HepG2 (cell line): Measurements from ENCODE around the gene ARHGAP30. TPM values are rescaled to one million over a fixed set of nuclear protein-coding genes. Genes with fewer than 3 reads are reported as not detected.

Source experiments
- ATAC-seq: fragments of 200-7000 bp; cut with Tn5 transposase; 3 replicates; pipeline ENCODE4 v1.9.1; 2020; ENCODE audit warnings: mild to moderate bottlenecking, moderate library complexity
- BruUV-seq: library from RNA; stranded (reverse); fragments of 400-500 nt; replicated peaks from 2 replicates; lab custom pipeline; 2021; lab: Mats Ljungman, UMichigan
- CTCF ChIA-PET: fragments of 300-600 bp; formaldehyde crosslinking; extraction: SDS; loops from one replicate; lab custom pipeline; 2021; ENCODE audit warnings: low total read pairs, inconsistent platforms, low intra/inter-chr PET ratio; lab: Yijun Ruan, JAX
- POLR2A ChIA-PET: fragments of 350-600 bp; sonication (Branson Sonifier 250); formaldehyde crosslinking; loops from one replicate; lab custom pipeline; 2020; ENCODE audit warnings: antibody characterized with exemption, inconsistent platforms; lab: Yijun Ruan, JAX
- DNase-seq: peaks from one replicate; pipeline ENCODE4 v3.0.0-alpha.2; 2015; ENCODE audit warnings: low spot score
- FAIRE-seq: peaks from 3 replicates; lab custom pipeline; 2011; peaks lifted over from hg19 to GRCh38; lab: Jason Lieb, UNC
- H2AFZ ChIP-seq: one replicate; pipeline ENCODE4 v1.6.1; 2011; ENCODE audit warnings: low read length, inconsistent platforms
- H3K27ac ChIP-seq: fragments of 300-600 bp; 3 replicates; pipeline ENCODE4 v1.8.0; 2011; ENCODE audit warnings: mixed run types, mild to moderate bottlenecking, mixed read lengths, low read length, inconsistent platforms; ENCODE audit not compliant: insufficient read depth; ENCODE audit errors: extremely low read length
- H3K27me3 ChIP-seq, 2 experiments: fragments of 200-600 bp in 1 of 2; 2 replicates in 1 of 2; 3 replicates in 1 of 2; pipeline versions ENCODE4 v1.6.0 to v1.8.0; 2011; ENCODE audit warnings: low read length in 2 of 2, mild to moderate bottlenecking in 2 of 2, moderate library complexity in 2 of 2, inconsistent platforms in 1 of 2; ENCODE audit not compliant: insufficient read depth in 2 of 2, control insufficient read depth in 1 of 2
- H3K36me3 ChIP-seq, 2 experiments: fragments of 200-600 bp in 1 of 2; replicated peaks in 1 of 2; 2 replicates in 1 of 2; 3 replicates in 1 of 2; pipeline versions ENCODE4 v1.5.1 to v1.8.0; 2011; ENCODE audit warnings: low read length in 2 of 2, inconsistent platforms in 1 of 2; ENCODE audit not compliant: insufficient read depth in 2 of 2, control insufficient read depth in 1 of 2
- H3K4me1 ChIP-seq: 2 replicates; pipeline ENCODE4 v1.5.1; 2012; ENCODE audit warnings: low read length, inconsistent platforms; ENCODE audit not compliant: insufficient read depth
- H3K4me2 ChIP-seq: 2 replicates; pipeline ENCODE4 v1.6.0; 2011; ENCODE audit warnings: low read depth, low read length, inconsistent platforms
- H3K4me3 ChIP-seq, 3 experiments: fragments of 200-600 bp in 1 of 3; sonication (generic), shearing (Covaris generic) in 1 of 3; replicated peaks in 1 of 3; 2 replicates each; pipeline ENCODE4 v1.5.1; 2011 to 2016; ENCODE audit warnings: low read length in 3 of 3, inconsistent platforms in 2 of 3, low read depth in 2 of 3, mild to moderate bottlenecking in 2 of 3, control low read depth in 1 of 3, mixed read lengths in 1 of 3; ENCODE audit not compliant: insufficient read depth in 1 of 3
- H3K79me2 ChIP-seq: one replicate; pipeline ENCODE4 v1.6.1; 2011; ENCODE audit warnings: low read length, inconsistent platforms; ENCODE audit not compliant: insufficient read depth
- H3K9ac ChIP-seq: 2 replicates; pipeline ENCODE4 v1.6.0; 2011; ENCODE audit warnings: mild to moderate bottlenecking, low read depth, low read length, inconsistent platforms; ENCODE audit not compliant: insufficient read depth
- H3K9me3 ChIP-seq: 2 replicates; pipeline ENCODE4 v1.5.1; 2012; ENCODE audit warnings: mild to moderate bottlenecking, low read length
- H4K20me1 ChIP-seq: 2 replicates; pipeline ENCODE4 v1.6.0; 2011; ENCODE audit warnings: inconsistent platforms, mild to moderate bottlenecking, low read length, moderate library complexity; ENCODE audit not compliant: insufficient read depth
- CBX1 ChIP-seq: IDR thresholded peaks from one replicate; pipeline ENCODE4 v1.6.1; 2016; ENCODE audit warnings: antibody characterized with exemption, low read depth
- CTCF ChIP-seq: sonication (generic); formaldehyde crosslinking; IDR thresholded peaks from 2 replicates; pipeline ENCODE4 v1.5.0; 2020; ENCODE audit warnings: mild to moderate bottlenecking, missing genetic modification reagents, moderate library complexity
- HES4 ChIP-seq: sonication (generic); formaldehyde crosslinking; IDR thresholded peaks from 2 replicates; pipeline ENCODE4 v1.9.0; 2021; ENCODE audit warnings: mild to moderate bottlenecking, missing genetic modification reagents, borderline replicate concordance
- KAT7 ChIP-seq: IDR thresholded peaks from 2 replicates; pipeline ENCODE4 v1.6.1; 2018; ENCODE audit warnings: borderline replicate concordance, missing compliant biosample characterization
- MTF2 ChIP-seq: sonication (generic); formaldehyde crosslinking; IDR thresholded peaks from 2 replicates; pipeline ENCODE4 v1.5.0; 2020; ENCODE audit warnings: missing genetic modification reagents, borderline replicate concordance
- NCOR1 ChIP-seq: fragments of 200-600 bp; sonication (generic); IDR thresholded peaks from 2 replicates; pipeline ENCODE4 v1.7.0; 2017; ENCODE audit warnings: antibody characterized with exemption, low read length, borderline replicate concordance
- NKX3-1 ChIP-seq: sonication (generic); formaldehyde crosslinking; IDR thresholded peaks from 2 replicates; pipeline ENCODE4 v1.5.0; 2020; ENCODE audit warnings: missing genetic modification reagents
- PITX1 ChIP-seq: sonication (generic); formaldehyde crosslinking; IDR thresholded peaks from 2 replicates; pipeline ENCODE4 v1.5.1; 2020; ENCODE audit warnings: mild to moderate bottlenecking, missing genetic modification reagents
- RELA ChIP-seq: sonication (generic); formaldehyde crosslinking; IDR thresholded peaks from 2 replicates; pipeline ENCODE4 v1.4.0; 2020; ENCODE audit warnings: missing genetic modification reagents
- STAG1 ChIP-seq: sonication (generic); formaldehyde crosslinking; IDR thresholded peaks from 2 replicates; pipeline ENCODE4 v1.4.0; 2020; ENCODE audit warnings: missing genetic modification reagents
- ZFX ChIP-seq: sonication (generic); formaldehyde crosslinking; IDR thresholded peaks from 2 replicates; pipeline ENCODE4 v1.4.0; 2020; ENCODE audit warnings: mild to moderate bottlenecking, low read depth, missing genetic modification reagents, moderate library complexity
- ZNF124 ChIP-seq: sonication (generic); formaldehyde crosslinking; IDR thresholded peaks from 2 replicates; pipeline ENCODE4 v1.4.0; 2020; ENCODE audit warnings: missing genetic modification reagents
- ZNF431 ChIP-seq: sonication (generic); formaldehyde crosslinking; IDR thresholded peaks from 2 replicates; pipeline ENCODE4 v1.9.0; 2022; ENCODE audit warnings: missing genetic modification reagents, low read depth, mild to moderate bottlenecking, borderline replicate concordance
- ZNF44 ChIP-seq: sonication (generic); formaldehyde crosslinking; IDR thresholded peaks from 2 replicates; pipeline ENCODE4 v1.5.1; 2020; ENCODE audit warnings: mild to moderate bottlenecking, missing genetic modification reagents
- ZNF547 ChIP-seq: sonication (generic); formaldehyde crosslinking; IDR thresholded peaks from 2 replicates; pipeline ENCODE4 v1.5.1; 2020; ENCODE audit warnings: mild to moderate bottlenecking, missing genetic modification reagents
- ZNF557 ChIP-seq: sonication (generic); formaldehyde crosslinking; IDR thresholded peaks from 2 replicates; pipeline ENCODE4 v1.4.0; 2020; ENCODE audit warnings: missing genetic modification reagents
- ZNF615 ChIP-seq: sonication (generic); formaldehyde crosslinking; IDR thresholded peaks from 2 replicates; pipeline ENCODE4 v1.5.0; 2020; ENCODE audit warnings: mild to moderate bottlenecking, missing genetic modification reagents, borderline replicate concordance
- WGBS: methylation state at CpG from one replicate; pipeline ENCODE4 v1.1.6; 2017; ENCODE audit warnings: low lambda C conversion rate; 5-methylcytosine and 5-hydroxymethylcytosine counted together
- in situ Hi-C: cut with HindIII; loops from 2 replicates; pipeline ENCODE4 v1.10.0; 2017; ENCODE audit warnings: low pct_unique_long_range_greater_than_20kb; ENCODE audit not compliant: extremely low pct_ligation_motif_present
- intact Hi-C: fragments of 100-400 bp; cut with micrococcal nuclease; formaldehyde crosslinking; loops from one replicate; pipeline ENCODE4 v1.10.0; 2022; ENCODE audit not compliant: unreplicated experiment
- polyA plus RNA-seq, 8 experiments: library from polyadenylated mRNA; depleted of rRNA in 3 of 8; stranded (reverse) in 7 of 8; unstranded in 1 of 8; fragments of >200 nt; fragmentation: Illumina TruSeq in 4 of 8; extraction: Trizol in 4 of 8; gene quantifications; 2 replicates each; pipeline versions ENCODE4 v1.2.1 to v1.2.3, GENCODE V29; 2011 to 2016; ENCODE audit warnings: low read depth in 4 of 8, missing spikeins in 1 of 8, mixed read lengths in 1 of 8; ENCODE audit not compliant: insufficient read depth in 1 of 8
- total RNA-seq, 5 experiments: library from RNA; depleted of rRNA; stranded (reverse); fragments of >200 nt; fragmentation: Illumina TruSeq; extraction: Trizol; gene quantifications; 2 replicates each; pipeline ENCODE4 v1.2.3, GENCODE V29; 2016; ENCODE audit warnings: low read depth in 1 of 5
- TF ChIP-seq, protein P1 (sequence below): sonication (generic); formaldehyde crosslinking; IDR thresholded peaks from 2 replicates; pipeline ENCODE4 v1.5.1; 2020; ENCODE audit warnings: mild to moderate bottlenecking, moderate library complexity, missing genetic modification reagents
- TF ChIP-seq, protein P2 (sequence below): sonication (generic); formaldehyde crosslinking; IDR thresholded peaks from 2 replicates; pipeline ENCODE4 v1.5.1; 2020; ENCODE audit warnings: missing genetic modification reagents, mild to moderate bottlenecking, borderline replicate concordance

The ARHGAP30 gene
- total and polyA plus RNA-seq, 2 of the 13 experiments (the other 11 are each of a cell fraction or from before 2014, with no cell fraction given), result 0.13 to 0.20 TPM

GRCh38 chr1:161090617-161091016 is 20.9 kb upstream of the ARHGAP30 start:
- intact Hi-C loops (no loop called here), in situ Hi-C loops (loop anchor here (10.0 kb wide), 1 partner anchor 96 kb away; no protein-coding TSS in a partner anchor)
- Histone ChIP-seq H3K27me3 (peaks cover 3 to 42% of the 10 kb centered on the region in 2 experiments; a peak in 3 of 5 replicates), H3K27ac (no peak overlapping the region), H3K9ac (no peak overlapping the region), H4K20me1 (no peaks in the 10 kb centered on the region), H2AFZ (no peak overlapping the region), H3K9me3 (no peaks in the 10 kb centered on the region), H3K4me1 (peaks cover 21% of the 10 kb centered on the region), H3K4me3 (no peak overlapping the region), H3K36me3 (no peaks in the 10 kb centered on the region), H3K79me2 (no peaks in the 10 kb centered on the region), H3K4me2 (no peak overlapping the region)
- ChIA-PET POLR2A (no interaction called here), CTCF (no interaction called here)
- no peak for DNase-seq
- FAIRE-seq, result no peak
- 12% methylated on average over 3 of the region's 3 CpGs for WGBS
- ATAC-seq, result no peak
- TF ChIP-seq ZNF124 (CRISPR knock-in tag), result no peak
- no peak for TF ChIP-seq CTCF (CRISPR knock-in tag)
- TF ChIP-seq HES4 (CRISPR knock-in tag), result no peak
- no peak for TF ChIP-seq ZNF44 (CRISPR knock-in tag)
- no peak for TF ChIP-seq NCOR1
- no peak for TF ChIP-seq NKX3-1 (CRISPR knock-in tag)
- TF ChIP-seq ZNF547, result no peak
- TF ChIP-seq, protein P1, sequence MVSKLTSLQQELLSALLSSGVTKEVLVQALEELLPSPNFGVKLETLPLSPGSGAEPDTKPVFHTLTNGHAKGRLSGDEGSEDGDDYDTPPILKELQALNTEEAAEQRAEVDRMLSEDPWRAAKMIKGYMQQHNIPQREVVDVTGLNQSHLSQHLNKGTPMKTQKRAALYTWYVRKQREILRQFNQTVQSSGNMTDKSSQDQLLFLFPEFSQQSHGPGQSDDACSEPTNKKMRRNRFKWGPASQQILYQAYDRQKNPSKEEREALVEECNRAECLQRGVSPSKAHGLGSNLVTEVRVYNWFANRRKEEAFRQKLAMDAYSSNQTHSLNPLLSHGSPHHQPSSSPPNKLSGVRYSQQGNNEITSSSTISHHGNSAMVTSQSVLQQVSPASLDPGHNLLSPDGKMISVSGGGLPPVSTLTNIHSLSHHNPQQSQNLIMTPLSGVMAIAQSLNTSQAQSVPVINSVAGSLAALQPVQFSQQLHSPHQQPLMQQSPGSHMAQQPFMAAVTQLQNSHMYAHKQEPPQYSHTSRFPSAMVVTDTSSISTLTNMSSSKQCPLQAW (CRISPR knock-in tag), result no peak
- TF ChIP-seq CBX1, result no peak
- TF ChIP-seq KAT7 (CRISPR knock-in tag), result no peak
- TF ChIP-seq ZNF557 (CRISPR knock-in tag), result no peak
- no peak for TF ChIP-seq ZNF615 (CRISPR knock-in tag)
- no peak for TF ChIP-seq RELA (CRISPR knock-in tag)
- no peak for TF ChIP-seq MTF2 (CRISPR knock-in tag)
- no peak for TF ChIP-seq ZFX (CRISPR knock-in tag)
- TF ChIP-seq STAG1 (CRISPR knock-in tag), result no peak
- no peak for TF ChIP-seq ZNF431 (CRISPR knock-in tag)
- TF ChIP-seq, protein P2, sequence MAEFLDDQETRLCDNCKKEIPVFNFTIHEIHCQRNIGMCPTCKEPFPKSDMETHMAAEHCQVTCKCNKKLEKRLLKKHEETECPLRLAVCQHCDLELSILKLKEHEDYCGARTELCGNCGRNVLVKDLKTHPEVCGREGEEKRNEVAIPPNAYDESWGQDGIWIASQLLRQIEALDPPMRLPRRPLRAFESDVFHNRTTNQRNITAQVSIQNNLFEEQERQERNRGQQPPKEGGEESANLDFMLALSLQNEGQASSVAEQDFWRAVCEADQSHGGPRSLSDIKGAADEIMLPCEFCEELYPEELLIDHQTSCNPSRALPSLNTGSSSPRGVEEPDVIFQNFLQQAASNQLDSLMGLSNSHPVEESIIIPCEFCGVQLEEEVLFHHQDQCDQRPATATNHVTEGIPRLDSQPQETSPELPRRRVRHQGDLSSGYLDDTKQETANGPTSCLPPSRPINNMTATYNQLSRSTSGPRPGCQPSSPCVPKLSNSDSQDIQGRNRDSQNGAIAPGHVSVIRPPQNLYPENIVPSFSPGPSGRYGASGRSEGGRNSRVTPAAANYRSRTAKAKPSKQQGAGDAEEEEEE (CRISPR knock-in tag), result no peak
- TF ChIP-seq PITX1 (CRISPR knock-in tag), result no peak
- BruUV-seq, result no TSS peak
